Upper lobe of right lung (tissue), 1 donor: ENCODE data around the gene TRIM28. TPM values are rescaled to one million over a fixed set of nuclear protein-coding genes. Genes with fewer than 3 reads are reported as not detected.
A peak's percentile ranks its signal among the peaks of the same experiment; 100 is the strongest.

Experiments used
- ATAC-seq: fragments of 200-7000 bp; cut with Tn5 transposase; one replicate; pipeline ENCODE4 v1.9.1; 2020; ENCODE audit warnings: mild to moderate bottlenecking, moderate library complexity
- DNase-seq: peaks from one replicate; pipeline ENCODE4 v3.0.0-alpha.2; 2020
- H3K27ac ChIP-seq: fragments of 200-600 bp; one replicate; pipeline ENCODE4 v1.8.0; 2022
- H3K27me3 ChIP-seq: fragments of 200-600 bp; one replicate; pipeline ENCODE4 v1.8.0; 2022; ENCODE audit warnings: mild to moderate bottlenecking
- H3K36me3 ChIP-seq: fragments of 200-600 bp; one replicate; pipeline ENCODE4 v1.8.0; 2022
- H3K4me1 ChIP-seq: fragments of 200-600 bp; one replicate; pipeline ENCODE4 v1.8.0; 2022
- H3K4me3 ChIP-seq: fragments of 200-600 bp; one replicate; pipeline ENCODE4 v1.8.0; 2022; ENCODE audit warnings: mild to moderate bottlenecking
- H3K9me3 ChIP-seq: fragments of 200-600 bp; one replicate; pipeline ENCODE4 v1.8.0; 2022
- intact Hi-C: fragments of 100-400 bp; cut with DNase I; formaldehyde crosslinking; loops from one replicate; pipeline ENCODE4 v1.11.0; 2022
- total RNA-seq: library from RNA; stranded (reverse); fragmentation: NEBNext Ultra II Directional; extraction: Animal tissue kit (Norgen Biotek cat#: 25700); gene quantifications from one replicate; pipeline ENCODE4 v1.2.1, GENCODE V29; 2021
- TF ChIP-seq, protein P1 (sequence below): fragments of 200-600 bp; IDR thresholded peaks from one replicate; pipeline ENCODE4 v1.8.0; 2022; ENCODE audit warnings: antibody characterized with exemption
- donor health status: DM: no; HTN: yes; CAD: no; lungs with severe emphysema.

The TRIM28 gene
- total RNA-seq, 1 donor from 2014 or later, result 199 TPM

GRCh38 chr19:58578012-58578925 is 34.4 kb downstream of the TRIM28 start:
- H3K27me3 ChIP-seq, result no peaks in the 10 kb centered on the region
- intact Hi-C loops, result no loop called here
- peaks cover 13% of the 10 kb centered on the region for H3K36me3 ChIP-seq
- TF ChIP-seq, protein P1, sequence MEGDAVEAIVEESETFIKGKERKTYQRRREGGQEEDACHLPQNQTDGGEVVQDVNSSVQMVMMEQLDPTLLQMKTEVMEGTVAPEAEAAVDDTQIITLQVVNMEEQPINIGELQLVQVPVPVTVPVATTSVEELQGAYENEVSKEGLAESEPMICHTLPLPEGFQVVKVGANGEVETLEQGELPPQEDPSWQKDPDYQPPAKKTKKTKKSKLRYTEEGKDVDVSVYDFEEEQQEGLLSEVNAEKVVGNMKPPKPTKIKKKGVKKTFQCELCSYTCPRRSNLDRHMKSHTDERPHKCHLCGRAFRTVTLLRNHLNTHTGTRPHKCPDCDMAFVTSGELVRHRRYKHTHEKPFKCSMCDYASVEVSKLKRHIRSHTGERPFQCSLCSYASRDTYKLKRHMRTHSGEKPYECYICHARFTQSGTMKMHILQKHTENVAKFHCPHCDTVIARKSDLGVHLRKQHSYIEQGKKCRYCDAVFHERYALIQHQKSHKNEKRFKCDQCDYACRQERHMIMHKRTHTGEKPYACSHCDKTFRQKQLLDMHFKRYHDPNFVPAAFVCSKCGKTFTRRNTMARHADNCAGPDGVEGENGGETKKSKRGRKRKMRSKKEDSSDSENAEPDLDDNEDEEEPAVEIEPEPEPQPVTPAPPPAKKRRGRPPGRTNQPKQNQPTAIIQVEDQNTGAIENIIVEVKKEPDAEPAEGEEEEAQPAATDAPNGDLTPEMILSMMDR, result no peak
- ATAC-seq (no peak), DNase-seq (peak; percentile 48)
- H3K4me1 ChIP-seq, result peaks cover 13% of the 10 kb centered on the region
- no peak overlapping the region for H3K27ac ChIP-seq
- H3K9me3 ChIP-seq, result no peaks in the 10 kb centered on the region
- no peak overlapping the region for H3K4me3 ChIP-seq

DNA sequence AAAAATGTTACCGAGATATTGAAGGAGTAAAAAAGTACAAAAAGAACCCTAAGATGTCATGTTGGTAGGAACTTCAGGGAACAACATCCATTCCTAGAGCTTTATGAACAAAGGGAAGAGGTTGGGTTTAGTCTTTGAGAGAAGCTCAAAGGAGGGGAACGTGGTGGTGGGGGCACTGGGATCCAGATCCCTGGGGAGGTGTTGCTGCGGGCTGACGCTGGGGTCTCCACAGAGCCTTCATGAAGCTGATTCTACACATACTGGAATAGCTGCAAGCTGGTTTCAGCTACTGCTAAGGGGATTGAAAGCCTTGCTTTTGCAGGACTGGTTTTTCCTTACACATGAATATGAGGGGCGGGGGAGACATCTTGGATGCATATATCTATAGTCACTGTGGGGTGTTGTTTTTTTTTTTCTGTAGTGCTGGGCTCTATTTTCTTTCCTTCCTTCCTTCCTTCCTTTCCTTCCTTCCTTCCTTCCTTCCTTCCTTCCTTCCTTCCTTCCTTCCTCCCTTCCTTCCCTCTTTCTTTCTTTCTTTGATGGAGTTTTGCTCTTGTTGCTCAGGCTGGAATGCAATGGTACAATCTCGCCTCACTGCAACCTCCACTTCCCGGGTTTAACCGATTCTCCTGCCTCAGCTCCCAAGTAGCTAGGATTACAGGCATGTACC is 35.7 kb downstream of the TRIM28 start:
- Histone ChIP-seq H3K4me1 (peaks cover 7% of the 10 kb centered on the region), H3K9me3 (no peaks in the 10 kb centered on the region), H3K4me3 (no peak overlapping the region), H3K36me3 (peaks cover 19% of the 10 kb centered on the region), H3K27ac (no peak overlapping the region), H3K27me3 (no peaks in the 10 kb centered on the region)
- DNase-seq, result peak; percentile 41
- intact Hi-C loops, result no loop called here
- TF ChIP-seq, protein P1, result no peak
- ATAC-seq, result no peak

DNA sequence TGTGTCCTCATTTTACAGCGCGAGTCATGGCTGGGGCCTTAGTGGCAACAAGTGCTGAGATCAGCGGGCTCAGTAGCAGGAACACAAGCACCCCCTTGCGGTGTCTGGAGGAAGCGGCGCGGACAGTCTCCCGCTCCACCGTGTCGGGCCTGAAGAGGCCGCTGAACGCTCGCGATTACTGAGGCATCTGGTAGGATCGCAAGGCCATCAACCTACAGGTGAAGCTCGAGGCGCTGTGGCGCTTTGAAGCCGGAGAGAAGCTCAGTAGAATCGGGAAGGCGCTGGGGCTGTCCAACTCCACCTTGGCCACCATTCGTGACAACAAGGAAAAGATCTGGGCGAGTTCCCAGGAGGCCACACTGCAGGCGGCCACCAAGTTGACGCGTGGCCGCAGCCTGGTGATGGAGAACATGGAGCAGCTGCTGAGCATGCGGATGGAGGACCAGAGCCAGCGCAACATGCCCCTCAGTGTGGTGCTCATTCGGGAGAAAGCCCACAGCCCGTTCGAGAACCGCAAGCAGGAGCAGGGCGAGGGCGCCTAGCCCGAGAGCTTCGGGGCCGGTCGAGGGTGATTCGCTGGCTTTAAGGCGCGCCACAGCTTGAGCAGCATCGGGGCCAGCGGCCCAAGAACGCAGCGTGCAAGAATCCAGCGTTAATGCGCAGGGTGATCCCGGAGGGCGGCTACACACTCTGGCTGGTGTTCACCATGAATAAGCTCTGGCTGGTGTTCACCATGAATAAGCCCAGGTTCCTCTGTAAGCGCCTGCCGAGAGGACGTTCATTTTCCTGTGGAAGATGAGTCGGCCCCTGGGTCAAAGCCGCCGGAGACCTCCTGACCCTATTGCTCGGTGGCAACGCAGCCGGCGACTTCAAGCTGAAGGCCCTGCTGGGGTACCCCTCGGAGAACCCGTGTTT is 37.6 kb downstream of the TRIM28 start:
- Histone ChIP-seq H3K4me3 (no peak overlapping the region), H3K9me3 (no peaks in the 10 kb centered on the region), H3K27ac (peak overlapping the region; percentile 53), H3K36me3 (peaks cover 19% of the 10 kb centered on the region), H3K4me1 (peaks cover 6% of the 10 kb centered on the region), H3K27me3 (no peaks in the 10 kb centered on the region)
- intact Hi-C loops, result no loop called here
- TF ChIP-seq, protein P1, result peak; percentile 95
- ATAC-seq (peak; percentile 98), DNase-seq (peak; percentile 93)

DNA sequence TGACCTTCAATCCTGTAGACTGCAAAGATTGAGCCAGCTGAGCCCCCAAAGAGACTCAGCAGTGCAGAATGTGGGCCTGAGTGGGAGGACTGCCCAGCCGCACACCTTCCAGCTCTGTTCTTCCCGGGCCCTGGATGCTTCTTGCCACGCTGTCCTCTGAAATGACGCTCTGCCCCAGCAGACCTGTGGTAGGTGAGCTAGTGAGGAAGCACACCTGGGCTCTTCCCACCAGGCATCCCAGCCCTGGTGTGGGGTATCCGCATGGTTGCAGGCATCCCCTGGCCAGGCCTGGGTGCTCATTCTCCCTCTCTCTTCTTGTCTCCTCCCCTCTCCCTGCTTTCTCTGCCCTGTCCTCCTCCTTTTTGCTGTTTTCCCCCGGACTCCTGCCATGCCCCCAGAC is 39.1 kb downstream of the TRIM28 start:
- DNase-seq (peak; percentile 38), ATAC-seq (no peak)
- peaks cover 6% of the 10 kb centered on the region for H3K4me1 ChIP-seq
- H3K9me3 ChIP-seq, result no peaks in the 10 kb centered on the region
- no peak overlapping the region for H3K27ac ChIP-seq
- H3K4me3 ChIP-seq, result no peak overlapping the region
- H3K36me3 ChIP-seq, result peaks cover 19% of the 10 kb centered on the region
- TF ChIP-seq, protein P1, result no peak
- H3K27me3 ChIP-seq, result no peaks in the 10 kb centered on the region
- intact Hi-C loops, result no loop called here
